Activated T-helper 2 cell treated with anti-CD3 and anti-CD28 coated beads, Interferon-gamma antibody, Interleukin-2, Interleukin-4, amounts not matched to agents 10 μg/mL and 5 μg/mL and 100 μg/mL, durations not matched to agents 14 hours and 24 hours and 36 hours (primary cell): ENCODE measurements around the gene BTBD18. TPM values are rescaled to one million over a fixed set of nuclear protein-coding genes. Genes with fewer than 3 reads are reported as not detected.

Experiments
- DNase-seq: peaks from one replicate; pipeline ENCODE4 v3.0.0; 2021; ENCODE audit warnings: low spot score
- H3K27ac Mint-ChIP-seq: one replicate; pipeline ENCODE4 v1.8.0; 2021; ENCODE audit warnings: mixed read lengths
- H3K27me3 Mint-ChIP-seq: one replicate; pipeline ENCODE4 v1.8.0; 2021; ENCODE audit warnings: low read depth, mixed read lengths
- H3K36me3 Mint-ChIP-seq: one replicate; pipeline ENCODE4 v1.8.0; 2021; ENCODE audit warnings: low read depth, mixed read lengths
- H3K4me1 Mint-ChIP-seq: one replicate; pipeline ENCODE4 v1.8.0; 2021; ENCODE audit warnings: low read depth, mixed read lengths
- H3K4me3 Mint-ChIP-seq: one replicate; pipeline ENCODE4 v1.8.0; 2021; ENCODE audit warnings: low read depth, mild to moderate bottlenecking, moderate library complexity, mixed read lengths
- H3K9me3 Mint-ChIP-seq: one replicate; pipeline ENCODE4 v1.8.0; 2021; ENCODE audit warnings: mixed read lengths
- intact Hi-C: fragments of 100-400 bp; cut with micrococcal nuclease; formaldehyde crosslinking; loops from one replicate; pipeline ENCODE4 v1.15.1; 2023
- total RNA-seq: library from RNA; stranded (reverse); gene quantifications from 2 replicates; pipeline ENCODE4 v1.2.3, GENCODE V29; 2022

BTBD18 gene
- total RNA-seq, result not detected in 2 replicates

- intact Hi-C loops, result loop anchor here (2.0 kb wide), 1 partner anchor 49 kb away; no protein-coding TSS in a partner anchor
- no peak within 1 kb of the TSS for H3K4me3 Mint-ChIP-seq
- H3K27me3 Mint-ChIP-seq, result no peaks in the 10 kb centered on the region
- no peak for DNase-seq
- no peaks in the 10 kb centered on the region for H3K9me3 Mint-ChIP-seq
- H3K27ac Mint-ChIP-seq, result peak within 1 kb of the TSS; percentile 5
- H3K4me1 Mint-ChIP-seq, result peaks cover 7% of the 10 kb centered on the region
- peaks cover 15% of the 10 kb centered on the region for H3K36me3 Mint-ChIP-seq
Observed at GRCh38 chr11:57751676-57752253, at the start of gene BTBD18. Gene BTBD18, minus strand, starts transcription at chr11:57751819. Its CDS starts 631 bp downstream, at chr11:57751188.

GRCh38 chr11:57801183-57801485 lies 49.5 kb upstream of the BTBD18 start:
- Mint-ChIP-seq H3K4me3 (no peak overlapping the region), H3K27me3 (no peaks in the 10 kb centered on the region), H3K36me3 (peaks cover 18% of the 10 kb centered on the region), H3K4me1 (peaks cover 27% of the 10 kb centered on the region), H3K27ac (no peak overlapping the region), H3K9me3 (no peaks in the 10 kb centered on the region)
- intact Hi-C loops, result loop anchor here (2.0 kb wide), 3 partner anchors 50 to 88 kb away; partner anchors contain the start of genes BTBD18, MED19, SELENOH and TMX2
- no peak for DNase-seq

GRCh38 chr11:57800444-57801182 lies 49.0 kb upstream of the BTBD18 start:
- Mint-ChIP-seq H3K27me3 (no peaks in the 10 kb centered on the region), H3K4me3 (no peak overlapping the region), H3K9me3 (no peaks in the 10 kb centered on the region), H3K27ac (peak overlapping the region; percentile 53), H3K4me1 (peaks cover 29% of the 10 kb centered on the region), H3K36me3 (peaks cover 21% of the 10 kb centered on the region)
- DNase-seq, result no peak
- intact Hi-C loops, result loop anchor here (1.0 to 2.0 kb wide), 4 partner anchors 50 to 232 kb away; partner anchors contain the start of genes BTBD18, MED19, SELENOH and TMX2

- DNase-seq, result no peak
- Mint-ChIP-seq H3K4me1 (peaks cover 36% of the 10 kb centered on the region), H3K36me3 (peaks cover 23% of the 10 kb centered on the region), H3K27me3 (no peaks in the 10 kb centered on the region), H3K4me3 (no peak overlapping the region), H3K27ac (no peak overlapping the region), H3K9me3 (no peaks in the 10 kb centered on the region)
- intact Hi-C loops, result loop anchor here (10.0 kb wide), 1 partner anchor 464 kb away; the partner anchor contains the start of genes P2RX3 and SSRP1
Observed at GRCh38 chr11:57798905-57799559, 47.4 kb upstream of the BTBD18 start.

- H3K9me3 Mint-ChIP-seq, result no peaks in the 10 kb centered on the region
- DNase-seq, result no peak
- H3K27ac Mint-ChIP-seq, result peak overlapping the region; percentile 69
- intact Hi-C loops, result loop anchor here (2.0 to 10.0 kb wide), 3 partner anchors 225 to 785 kb away; partner anchors contain the start of genes P2RX3, SSRP1 and ZFP91
- peaks cover 40% of the 10 kb centered on the region for H3K4me1 Mint-ChIP-seq
- H3K27me3 Mint-ChIP-seq, result no peaks in the 10 kb centered on the region
- peak overlapping the region; percentile 38 for H3K4me3 Mint-ChIP-seq
- H3K36me3 Mint-ChIP-seq, result peaks cover 14% of the 10 kb centered on the region
Observed at GRCh38 chr11:57793351-57794115, 41.9 kb upstream of the BTBD18 start.

GRCh38 chr11:57792870-57793269 lies 41.3 kb upstream of the BTBD18 start:
- no peak for DNase-seq
- peaks cover 14% of the 10 kb centered on the region for H3K36me3 Mint-ChIP-seq

GRCh38 chr11:57792060-57792541 lies 40.5 kb upstream of the BTBD18 start:
- peak; percentile 85 for DNase-seq
- peaks cover 14% of the 10 kb centered on the region for H3K36me3 Mint-ChIP-seq
- no peaks in the 10 kb centered on the region for H3K9me3 Mint-ChIP-seq
- intact Hi-C loops, result loop anchor here (1.0 to 10.0 kb wide), 7 partner anchors 51 to 787 kb away; partner anchors contain the start of genes MED19, P2RX3, SELENOH and SSRP1
- H3K27me3 Mint-ChIP-seq, result no peaks in the 10 kb centered on the region
- peak overlapping the region; percentile 45 for H3K4me3 Mint-ChIP-seq
- H3K4me1 Mint-ChIP-seq, result peaks cover 40% of the 10 kb centered on the region
- peak overlapping the region; percentile 68 for H3K27ac Mint-ChIP-seq

More at GRCh38 chr11:57792870-57793269, 41.3 kb upstream of the BTBD18 start:
- intact Hi-C loops, result loop anchor here (1.0 to 10.0 kb wide), 7 partner anchors 52 to 786 kb away; partner anchors contain the start of genes MED19, P2RX3, SELENOH and SSRP1
- H3K4me1 Mint-ChIP-seq, result peaks cover 40% of the 10 kb centered on the region
- peak overlapping the region; percentile 68 for H3K27ac Mint-ChIP-seq
- H3K9me3 Mint-ChIP-seq, result no peaks in the 10 kb centered on the region
- peak overlapping the region; percentile 18 for H3K4me3 Mint-ChIP-seq
- no peaks in the 10 kb centered on the region for H3K27me3 Mint-ChIP-seq

GRCh38 chr11:57791321-57792059 lies 39.9 kb upstream of the BTBD18 start:
- DNase-seq, result no peak
- Mint-ChIP-seq H3K4me3 (no peak overlapping the region), H3K27me3 (no peaks in the 10 kb centered on the region), H3K4me1 (peaks cover 40% of the 10 kb centered on the region), H3K36me3 (peaks cover 10% of the 10 kb centered on the region), H3K27ac (no peak overlapping the region), H3K9me3 (no peaks in the 10 kb centered on the region)
- intact Hi-C loops, result loop anchor here (1.0 to 10.0 kb wide), 7 partner anchors 50 to 787 kb away; partner anchors contain the start of genes MED19, P2RX3, SELENOH and SSRP1

- H3K4me1 Mint-ChIP-seq, result peaks cover 28% of the 10 kb centered on the region
- DNase-seq, result no peak
- H3K4me3 Mint-ChIP-seq, result no peak overlapping the region
- H3K9me3 Mint-ChIP-seq, result no peaks in the 10 kb centered on the region
- H3K36me3 Mint-ChIP-seq, result no peaks in the 10 kb centered on the region
- intact Hi-C loops, result no loop called here
- no peak overlapping the region for H3K27ac Mint-ChIP-seq
- no peaks in the 10 kb centered on the region for H3K27me3 Mint-ChIP-seq
Observed at GRCh38 chr11:57788703-57789088, 37.1 kb upstream of the BTBD18 start.

- intact Hi-C loops, result no loop called here
- Mint-ChIP-seq H3K36me3 (no peaks in the 10 kb centered on the region), H3K9me3 (no peaks in the 10 kb centered on the region), H3K4me1 (peaks cover 23% of the 10 kb centered on the region), H3K27me3 (no peaks in the 10 kb centered on the region), H3K4me3 (no peak overlapping the region), H3K27ac (no peak overlapping the region)
- no peak for DNase-seq
Observed at GRCh38 chr11:57787920-57788702, 36.5 kb upstream of the BTBD18 start.

GRCh38 chr11:57787006-57787604 lies 35.5 kb upstream of the BTBD18 start:
- Mint-ChIP-seq H3K4me1 (peaks cover 15% of the 10 kb centered on the region), H3K9me3 (no peaks in the 10 kb centered on the region), H3K36me3 (no peaks in the 10 kb centered on the region), H3K4me3 (no peak overlapping the region), H3K27ac (no peak overlapping the region), H3K27me3 (no peaks in the 10 kb centered on the region)
- no peak for DNase-seq
- intact Hi-C loops, result no loop called here
